HG03066 (cell line): ENCODE results near the gene HMBS.
"Not testable (repeated sequence)": the region's sequence is repeated elsewhere in the genome, so short reads cannot be mapped to it uniquely, and the experiment has no call there.

Experiments used
- ATAC-seq: cut with Tn5 transposase; IDR thresholded peaks from one replicate; pipeline ENCODE4 v1.9.1; 2021; ENCODE audit warnings: low read depth; ENCODE audit not compliant: unreplicated experiment

The HMBS gene

GRCh38 chr11:119117004-119117706 is 32.5 kb downstream of the HMBS start:
- ATAC-seq = no peak

- no peak for ATAC-seq
Observed at GRCh38 chr11:119118227-119118626, 33.5 kb downstream of the HMBS start.

GRCh38 chr11:119118946-119119345 is 34.3 kb downstream of the HMBS start:
- no peak for ATAC-seq

GRCh38 chr11:119120639-119121007 is 35.9 kb downstream of the HMBS start:
- ATAC-seq = no peak

GRCh38 chr11:119121008-119121810 is 36.5 kb downstream of the HMBS start, which contains the start of gene HINFP:
TSS of gene HINFP (plus strand) at chr11:119121580. CDS start at chr11:119126945, 5,365 bp downstream.
- ATAC-seq = peak; percentile 95

GRCh38 chr11:119121811-119122124 is 37.1 kb downstream of the HMBS start:
- ATAC-seq = peak; percentile 1

GRCh38 chr11:119125821-119126220 is 41.1 kb downstream of the HMBS start:
- no peak for ATAC-seq

- ATAC-seq = no peak
Observed at GRCh38 chr11:119126675-119127268, 42.1 kb downstream of the HMBS start.

GRCh38 chr11:119130662-119131061 is 46.0 kb downstream of the HMBS start:
- ATAC-seq = no peak

- no peak for ATAC-seq
Observed at GRCh38 chr11:119134389-119134978, 49.8 kb downstream of the HMBS start.

GRCh38 chr11:119139276-119139675 is 54.6 kb downstream of the HMBS start:
- not testable (repeated sequence) for ATAC-seq
